CD14-positive monocyte (primary cell): ENCODE results near the gene LDHAL6A. TPM values are rescaled to one million over a fixed set of nuclear protein-coding genes. Genes with fewer than 3 reads are reported as not detected.
A peak's percentile ranks its signal among the peaks of the same experiment; 100 is the strongest.

ENCODE experiments used
- DNase-seq, 3 donors: peaks; one replicate each; pipeline ENCODE4 v3.0.0-alpha.2; 2011 to 2022
- H2AFZ ChIP-seq: 2 replicates; pipeline ENCODE4 v1.6.0; 2012; ENCODE audit warnings: mild to moderate bottlenecking, low read depth, low read length, inconsistent platforms; ENCODE audit not compliant: insufficient read depth, poor library complexity, severe bottlenecking
- H3K27ac ChIP-seq, 2 donors: 1 replicate in 1 of 2; 2 replicates in 1 of 2; pipeline ENCODE4 v1.5.1; 2012 to 2013; ENCODE audit warnings: low read length in 2 of 2, control low read depth in 1 of 2, inconsistent platforms in 1 of 2, low read depth in 1 of 2, mild to moderate bottlenecking in 1 of 2
- H3K27me3 ChIP-seq, 2 donors: one replicate each; pipeline versions ENCODE4 v1.6.0 to v1.6.1; 2011 to 2013; ENCODE audit warnings: low read length in 2 of 2; ENCODE audit not compliant: control insufficient read depth in 2 of 2, insufficient read depth in 2 of 2
- H3K36me3 ChIP-seq, 2 donors: replicated peaks in 1 of 2; 1 replicate in 1 of 2; 2 replicates in 1 of 2; pipeline versions ENCODE4 v1.5.1 to v1.6.1; 2012 to 2013; ENCODE audit warnings: low read length in 2 of 2, control low read depth in 1 of 2, inconsistent platforms in 1 of 2, mild to moderate bottlenecking in 1 of 2; ENCODE audit not compliant: insufficient read depth in 2 of 2, control insufficient read depth in 1 of 2
- H3K4me1 ChIP-seq, 2 donors: 1 replicate in 1 of 2; 2 replicates in 1 of 2; pipeline versions ENCODE4 v1.5.1 to v1.6.1; 2012 to 2013; ENCODE audit warnings: low read length in 2 of 2, control low read depth in 1 of 2, inconsistent platforms in 1 of 2, mild to moderate bottlenecking in 1 of 2, moderate library complexity in 1 of 2; ENCODE audit not compliant: insufficient read depth in 2 of 2, control insufficient read depth in 1 of 2
- H3K4me2 ChIP-seq: replicated peaks from 2 replicates; pipeline ENCODE3; 2012; ENCODE audit warnings: low read length, moderate library complexity, mild to moderate bottlenecking; ENCODE audit not compliant: poor library complexity, severe bottlenecking; ENCODE audit errors: extremely low read depth
- H3K4me3 ChIP-seq, 3 experiments: fragments of 200-600 bp in 1 of 3; sonication (generic) in 1 of 3; replicated peaks in 1 of 3; 1 replicate in 2 of 3; 2 replicates in 1 of 3; pipeline ENCODE4 v1.5.1; 2011 to 2013; ENCODE audit warnings: low read length in 3 of 3, mild to moderate bottlenecking in 3 of 3, control low read depth in 2 of 3, low read depth in 2 of 3, inconsistent platforms in 1 of 3, moderate library complexity in 1 of 3
- H3K79me2 ChIP-seq: 2 replicates; pipeline ENCODE4 v1.6.0; 2012; ENCODE audit warnings: mild to moderate bottlenecking, control low read depth, inconsistent platforms, low read length, moderate library complexity; ENCODE audit not compliant: insufficient read depth
- H3K9ac ChIP-seq: 2 replicates; pipeline ENCODE4 v1.6.0; 2017; ENCODE audit warnings: low read length, mild to moderate bottlenecking; ENCODE audit not compliant: insufficient read depth, poor library complexity, severe bottlenecking
- H3K9me3 ChIP-seq, 2 donors: replicated peaks in 1 of 2; 1 replicate in 1 of 2; 2 replicates in 1 of 2; pipeline versions ENCODE4 v1.5.1 to v1.6.1; 2012 to 2013; ENCODE audit warnings: low read length in 2 of 2, control low read depth in 1 of 2; ENCODE audit not compliant: control insufficient read depth in 1 of 2, insufficient read depth in 1 of 2
- H4K20me1 ChIP-seq: 2 replicates; pipeline ENCODE4 v1.6.0; 2012; ENCODE audit warnings: mild to moderate bottlenecking, low read length, control low read depth, moderate library complexity; ENCODE audit not compliant: insufficient read depth
- H3K27ac Mint-ChIP-seq, 7 donors: one replicate each; pipeline ENCODE4 v1.8.0; 2020; ENCODE audit warnings: mild to moderate bottlenecking in 7 of 7, mixed read lengths in 7 of 7, moderate library complexity in 6 of 7, inconsistent platforms in 2 of 7
- H3K27me3 Mint-ChIP-seq, 3 donors: one replicate each; pipeline ENCODE4 v1.8.0; 2021 to 2022; ENCODE audit warnings: low read depth in 3 of 3, mild to moderate bottlenecking in 3 of 3, mixed read lengths in 3 of 3, moderate library complexity in 3 of 3, inconsistent platforms in 1 of 3
- H3K36me3 Mint-ChIP-seq, 2 donors: one replicate each; pipeline ENCODE4 v1.8.0; 2020; ENCODE audit warnings: mixed read lengths in 2 of 2, inconsistent platforms in 1 of 2, mild to moderate bottlenecking in 1 of 2
- H3K4me1 Mint-ChIP-seq: one replicate; pipeline ENCODE4 v1.8.0; 2020; ENCODE audit warnings: mild to moderate bottlenecking, mixed read lengths
- H3K4me3 Mint-ChIP-seq, 2 donors: one replicate each; pipeline ENCODE4 v1.8.0; 2020; ENCODE audit warnings: mild to moderate bottlenecking in 2 of 2, mixed read lengths in 2 of 2, moderate library complexity in 1 of 2
- H3K9me3 Mint-ChIP-seq, 7 donors: one replicate each; pipeline ENCODE4 v1.8.0; 2020 to 2022; ENCODE audit warnings: mixed read lengths in 7 of 7, mild to moderate bottlenecking in 6 of 7, moderate library complexity in 6 of 7, inconsistent platforms in 2 of 7
- CTCF ChIP-seq: fragments of 200-600 bp; IDR thresholded peaks from one replicate; pipeline ENCODE4 v1.8.0; 2022; ENCODE audit warnings: antibody characterized with exemption, mild to moderate bottlenecking
- WGBS: methylation state at CpG from one replicate; pipeline ENCODE4 v1.1.5; 2013; ENCODE audit warnings: missing lambda C conversion rate; ENCODE audit not compliant: insufficient coverage; 5-methylcytosine and 5-hydroxymethylcytosine counted together
- intact Hi-C, 2 donors: fragments of 100-400 bp; cut with micrococcal nuclease; formaldehyde crosslinking; loops; one replicate each; pipeline versions ENCODE4 v1.15.0 to v1.15.1; 2023
- polyA plus RNA-seq, 3 donors: library from polyadenylated mRNA; depleted of rRNA in 1 of 3; unstranded in 2 of 3; stranded (reverse) in 1 of 3; fragments of 300-500 nt in 2 of 3; fragments of >200 nt in 1 of 3; fragmentation: Illumina TruSeq in 2 of 3; gene quantifications; 1 replicate in 2 of 3; 2 replicates in 1 of 3; pipeline ENCODE4 v1.2.3, GENCODE V29; 2012 to 2021

Gene LDHAL6A
- polyA plus RNA-seq, 3 donors, result not detected

GRCh38 chr11:18452927-18453326 lies 2.7 kb upstream of the LDHAL6A start:
- no peaks in the 10 kb centered on the region for H3K9me3 ChIP-seq
- no peak for TF ChIP-seq CTCF
- H3K27ac ChIP-seq, result no peak overlapping the region
- Mint-ChIP-seq H3K9me3 (peaks cover 0 to 4% (median 0%) of the 10 kb centered on the region in 7 donors), H3K4me3 (no peak overlapping the region), H3K27ac (peak overlapping the region in 1 of 7 donors; percentile 15), H3K36me3 (no peaks in the 10 kb centered on the region), H3K4me1 (peaks cover 10% of the 10 kb centered on the region), H3K27me3 (peaks cover 0 to 22% (median 2%) of the 10 kb centered on the region in 3 donors)
- WGBS, result 85% methylated on average over 2 of the region's 2 CpGs
- no peak overlapping the region for H3K9ac ChIP-seq
- DNase-seq, result no peak
- H3K36me3 ChIP-seq, result no peaks in the 10 kb centered on the region
- no peaks in the 10 kb centered on the region for H3K4me1 ChIP-seq
- H3K4me2 ChIP-seq, result no peak overlapping the region
- H2AFZ ChIP-seq, result no peak overlapping the region
- no peak overlapping the region for H3K4me3 ChIP-seq
- H4K20me1 ChIP-seq, result no peaks in the 10 kb centered on the region
- H3K79me2 ChIP-seq, result no peaks in the 10 kb centered on the region
- intact Hi-C loops, result no loop called here
- H3K27me3 ChIP-seq, result no peaks in the 10 kb centered on the region

- Histone ChIP-seq H3K4me1 (no peaks in the 10 kb centered on the region), H3K79me2 (no peaks in the 10 kb centered on the region), H3K27ac (no peak overlapping the region), H3K9me3 (no peaks in the 10 kb centered on the region), H2AFZ (no peak overlapping the region), H4K20me1 (no peaks in the 10 kb centered on the region), H3K4me2 (no peak overlapping the region), H3K4me3 (no peak overlapping the region), H3K27me3 (no peaks in the 10 kb centered on the region), H3K36me3 (no peaks in the 10 kb centered on the region), H3K9ac (no peak overlapping the region)
- DNase-seq, result no peak
- H3K9me3 Mint-ChIP-seq, result peaks cover 0 to 2% (median 0%) of the 10 kb centered on the region in 7 donors
- H3K27ac Mint-ChIP-seq, result no peak overlapping the region
- peaks cover 0 to 25% (median 2%) of the 10 kb centered on the region in 3 donors for H3K27me3 Mint-ChIP-seq
- intact Hi-C loops, result no loop called here
- no peak for TF ChIP-seq CTCF
- no peak overlapping the region for H3K4me3 Mint-ChIP-seq
- no peaks in the 10 kb centered on the region for H3K36me3 Mint-ChIP-seq
- no peaks in the 10 kb centered on the region for H3K4me1 Mint-ChIP-seq
- 86% methylated on average over 2 of the region's 3 CpGs for WGBS
Observed at GRCh38 chr11:18457450-18457849, 1.8 kb downstream of the LDHAL6A start.
